Measurements from ENCODE around the gene SLC23A2. TPM values are rescaled to one million over a fixed set of nuclear protein-coding genes. Genes with fewer than 3 reads are reported as not detected.

SLC23A2 gene
- total RNA-seq, 1 donor from 2014 or later = 79.8 TPM

GRCh38 chr20:4828830-4829513 is 172.3 kb downstream of the SLC23A2 start:
- Mint-ChIP-seq H3K4me3 (no peak overlapping the region), H3K4me1 (peaks cover 18% of the 10 kb centered on the region), H3K36me3 (ENCODE audit: low read depth) (no peaks in the 10 kb centered on the region), H3K9me3 (peaks cover 3% of the 10 kb centered on the region), H3K27ac (peak overlapping the region; percentile 30), H3K27me3 (no peaks in the 10 kb centered on the region)
- intact Hi-C loops (cut with micrococcal nuclease) = no loop called here
- ChIA-PET POLR2A (interaction anchor here (0.5 to 1.9 kb wide), 3 partner anchors 8 to 22 kb away, joined by 4 to 6 read pairs (median 6); no protein-coding TSS in a partner anchor), CTCF (no interaction called here)
- ATAC-seq (ENCODE audit: low read depth) (no peak), DNase-seq (no peak)
- TF ChIP-seq CTCF (IDR thresholded peaks at IDR 0.05) = no peak

DNA sequence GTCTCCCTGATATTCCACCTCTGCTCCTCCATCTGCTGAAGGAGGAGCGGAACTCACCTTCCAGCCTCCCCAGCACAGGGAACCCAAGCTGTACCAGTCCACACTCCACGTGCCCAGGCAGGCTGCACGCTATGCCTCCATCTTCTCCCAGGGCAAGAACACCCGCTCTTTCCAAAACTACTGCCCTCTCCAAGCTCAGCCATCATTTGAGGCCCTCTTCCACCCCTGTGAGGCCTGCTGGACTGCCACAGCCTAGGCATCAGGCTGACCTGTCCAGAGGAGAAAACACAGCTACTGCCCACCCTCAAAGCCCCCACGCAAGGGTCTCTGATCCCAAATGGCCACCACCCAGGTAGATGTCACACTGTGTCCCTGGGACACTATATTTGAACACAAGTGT is 179.7 kb downstream of the SLC23A2 start:
- Mint-ChIP-seq H3K9me3 (no peaks in the 10 kb centered on the region), H3K36me3 (ENCODE audit: low read depth) (peaks cover 58% of the 10 kb centered on the region), H3K4me3 (peak overlapping the region; percentile 98), H3K4me1 (peaks cover 63% of the 10 kb centered on the region), H3K27ac (peak overlapping the region; percentile 98), H3K27me3 (no peaks in the 10 kb centered on the region)
- TF ChIP-seq CTCF (IDR thresholded peaks at IDR 0.05) = no peak
- intact Hi-C loops (cut with micrococcal nuclease) = no loop called here
- ChIA-PET CTCF (no interaction called here), POLR2A (interaction anchor here (0.5 kb wide), 1 partner anchor 148 kb away, joined by 10 read pairs; no protein-coding TSS in a partner anchor)
- DNase-seq (no peak), ATAC-seq (ENCODE audit: low read depth) (no peak)

GRCh38 chr20:4820806-4821518 is 180.3 kb downstream of the SLC23A2 start:
- no peaks in the 10 kb centered on the region for H3K9me3 Mint-ChIP-seq
- ChIA-PET CTCF (no interaction called here), POLR2A (interaction anchor here (0.5 kb wide), 1 partner anchor 148 kb away, joined by 10 read pairs; no protein-coding TSS in a partner anchor)
- H3K36me3 Mint-ChIP-seq (ENCODE audit: low read depth) = peaks cover 63% of the 10 kb centered on the region
- no peak for TF ChIP-seq CTCF (IDR thresholded peaks at IDR 0.05)
- peak overlapping the region; percentile 98 for H3K27ac Mint-ChIP-seq
- no peaks in the 10 kb centered on the region for H3K27me3 Mint-ChIP-seq
- H3K4me3 Mint-ChIP-seq = peak overlapping the region; percentile 98
- DNase-seq (no peak), ATAC-seq (ENCODE audit: low read depth) (no peak)
- intact Hi-C loops (cut with micrococcal nuclease) = no loop called here
- H3K4me1 Mint-ChIP-seq = peaks cover 69% of the 10 kb centered on the region

GRCh38 chr20:4819901-4820300 is 181.4 kb downstream of the SLC23A2 start:
- H3K36me3 Mint-ChIP-seq (ENCODE audit: low read depth) = peaks cover 71% of the 10 kb centered on the region
- CTCF ChIA-PET = interaction anchor here (0.6 kb wide), 2 partner anchors 11 to 295 kb away, joined by 3 read pairs; no protein-coding TSS in a partner anchor

More at GRCh38 chr20:4819901-4820300, 181.4 kb downstream of the SLC23A2 start:
- POLR2A ChIA-PET = interaction anchor here (0.6 kb wide), 2 partner anchors 41 to 287 kb away, joined by 3 read pairs; no protein-coding TSS in a partner anchor
- DNase-seq (no peak), ATAC-seq (ENCODE audit: low read depth) (no peak)
- Mint-ChIP-seq H3K4me3 (peak overlapping the region; percentile 42), H3K27ac (peak overlapping the region; percentile 74), H3K27me3 (no peaks in the 10 kb centered on the region), H3K4me1 (peaks cover 80% of the 10 kb centered on the region), H3K9me3 (no peaks in the 10 kb centered on the region)
- intact Hi-C loops (cut with micrococcal nuclease) = no loop called here
- no peak for TF ChIP-seq CTCF (IDR thresholded peaks at IDR 0.05)
